GM18511 (cell line): Measurements from ENCODE around the gene NUDT19.
A peak's percentile ranks its signal among the peaks of the same experiment; 100 is the strongest.
"Not testable (repeated sequence)": the region's sequence is repeated elsewhere in the genome, so short reads cannot be mapped to it uniquely, and the experiment has no call there.

Experiments
- ATAC-seq: cut with Tn5 transposase; IDR thresholded peaks from one replicate; pipeline ENCODE4 v1.9.1; 2021; ENCODE audit warnings: mild to moderate bottlenecking, moderate library complexity; ENCODE audit not compliant: unreplicated experiment

NUDT19 gene

DNA sequence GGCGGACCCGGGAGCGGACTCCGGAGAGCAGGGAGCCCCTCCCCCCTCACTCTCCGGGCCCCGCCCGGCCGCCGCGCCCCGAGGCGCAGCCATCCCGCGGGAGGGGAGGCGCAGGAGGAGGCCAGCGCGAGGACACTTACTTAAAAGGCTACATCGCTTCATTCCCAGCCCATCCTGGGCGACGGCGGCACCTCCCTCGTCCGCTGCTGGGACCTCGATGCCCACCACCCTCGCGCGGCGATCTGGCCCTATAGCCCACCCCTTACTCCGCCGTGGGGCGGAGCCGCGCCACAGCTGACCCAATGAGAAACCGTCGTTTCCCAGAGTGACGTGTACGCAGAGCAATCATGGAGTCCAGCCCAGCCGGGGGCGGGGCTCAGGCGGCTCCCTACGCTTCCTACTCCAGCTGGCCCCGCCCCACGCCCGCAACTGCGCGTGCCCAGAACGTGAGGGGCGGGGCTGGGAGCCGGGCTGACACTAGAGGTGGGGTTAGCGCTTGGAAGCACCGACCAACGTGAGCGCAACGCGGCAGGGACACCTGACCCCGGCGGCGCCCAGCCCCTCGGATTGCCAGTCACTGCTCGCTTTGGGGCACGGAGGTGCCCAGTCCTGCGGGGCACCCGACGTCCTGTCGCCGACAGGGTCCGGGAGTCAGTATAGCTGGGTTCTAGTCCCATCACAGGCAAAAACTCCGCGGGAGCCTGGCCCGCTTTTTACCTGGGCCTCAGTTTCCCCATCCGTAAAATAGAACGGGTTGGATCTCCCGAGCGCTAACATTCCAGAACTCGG is 16.5 kb upstream of the NUDT19 start, which contains the start of gene ANKRD27:
Gene ANKRD27 (minus strand): TSS at position 250 of the 789 bp plus-strand sequence. CDS start 16,165 bp downstream, outside the sequence.
- peak; percentile 96 for ATAC-seq

DNA sequence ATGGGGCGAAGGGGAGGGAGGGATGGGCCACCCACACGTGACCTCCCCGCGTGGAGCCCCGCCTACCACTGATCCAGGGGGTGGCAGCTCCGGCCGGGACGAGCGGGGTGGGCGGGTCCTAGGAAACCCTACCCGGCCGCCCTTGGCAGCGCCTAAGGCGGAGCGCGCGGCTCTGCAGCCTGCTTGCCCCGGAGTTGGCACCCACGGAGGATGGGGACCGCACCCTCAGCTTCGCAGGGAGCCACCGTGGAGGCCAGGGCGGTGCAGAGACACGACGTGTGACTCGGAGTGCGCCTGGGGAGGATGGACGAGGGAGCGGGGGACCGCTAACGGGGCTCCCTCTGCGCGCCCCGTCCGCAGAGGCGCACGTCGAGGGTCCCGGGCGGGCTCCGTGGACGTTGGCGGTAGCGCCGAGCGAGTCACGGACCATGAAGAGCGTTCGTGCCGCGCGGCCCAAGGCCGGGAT is 15.9 kb upstream of the NUDT19 start, which contains the start of gene RGS9BP:
Gene RGS9BP (plus strand): TSS at position 129 of the 466 bp plus-strand sequence. CDS start 416 bp downstream, outside the sequence.
- no peak for ATAC-seq

DNA sequence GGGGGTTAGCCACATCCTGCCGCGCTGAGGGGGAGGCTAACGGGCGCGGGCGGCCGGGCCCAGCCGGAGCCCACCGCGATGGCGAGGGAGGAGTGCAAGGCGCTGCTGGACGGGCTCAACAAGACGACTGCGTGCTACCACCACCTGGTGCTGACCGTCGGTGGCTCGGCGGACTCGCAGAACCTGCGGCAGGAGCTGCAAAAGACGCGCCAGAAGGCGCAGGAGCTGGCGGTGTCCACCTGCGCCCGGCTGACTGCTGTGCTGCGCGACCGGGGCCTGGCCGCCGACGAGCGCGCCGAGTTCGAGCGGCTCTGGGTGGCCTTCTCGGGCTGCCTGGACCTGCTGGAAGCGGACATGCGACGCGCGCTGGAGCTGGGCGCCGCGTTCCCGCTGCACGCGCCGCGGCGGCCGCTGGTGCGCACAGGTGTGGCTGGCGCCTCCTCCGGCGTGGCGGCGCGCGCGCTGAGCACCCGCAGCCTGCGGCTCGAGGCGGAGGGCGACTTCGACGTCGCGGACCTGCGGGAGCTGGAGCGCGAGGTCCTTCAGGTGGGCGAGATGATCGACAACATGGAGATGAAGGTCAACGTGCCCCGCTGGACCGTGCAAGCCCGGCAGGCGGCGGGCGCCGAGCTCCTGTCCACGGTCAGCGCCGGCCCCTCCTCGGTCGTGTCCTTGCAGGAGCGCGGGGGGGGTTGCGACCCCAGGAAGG is 15.3 kb upstream of the NUDT19 start:
- no peak for ATAC-seq

DNA sequence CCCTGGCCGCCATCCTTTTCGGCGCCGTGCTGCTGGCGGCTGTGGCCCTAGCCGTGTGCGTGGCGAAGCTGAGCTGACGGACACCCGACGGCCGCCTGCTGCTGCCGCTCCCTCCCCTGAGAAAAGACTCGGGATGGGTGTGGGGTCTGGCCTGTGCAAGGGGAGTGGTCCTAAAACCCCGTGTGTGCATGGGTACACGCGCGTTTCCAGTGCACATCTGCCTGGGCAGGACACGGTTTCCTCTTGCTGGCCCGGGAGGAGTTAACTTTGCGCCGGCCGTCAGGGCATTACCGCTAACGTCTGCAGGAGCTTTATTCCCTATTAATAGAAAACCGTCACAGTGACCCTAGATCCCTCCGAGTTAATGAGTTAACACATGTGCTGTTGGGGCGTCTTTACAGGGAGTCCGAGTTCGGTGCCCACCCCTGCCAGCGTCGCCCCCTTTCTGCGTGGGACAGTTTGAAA is 14.7 kb upstream of the NUDT19 start:
- no peak for ATAC-seq

DNA sequence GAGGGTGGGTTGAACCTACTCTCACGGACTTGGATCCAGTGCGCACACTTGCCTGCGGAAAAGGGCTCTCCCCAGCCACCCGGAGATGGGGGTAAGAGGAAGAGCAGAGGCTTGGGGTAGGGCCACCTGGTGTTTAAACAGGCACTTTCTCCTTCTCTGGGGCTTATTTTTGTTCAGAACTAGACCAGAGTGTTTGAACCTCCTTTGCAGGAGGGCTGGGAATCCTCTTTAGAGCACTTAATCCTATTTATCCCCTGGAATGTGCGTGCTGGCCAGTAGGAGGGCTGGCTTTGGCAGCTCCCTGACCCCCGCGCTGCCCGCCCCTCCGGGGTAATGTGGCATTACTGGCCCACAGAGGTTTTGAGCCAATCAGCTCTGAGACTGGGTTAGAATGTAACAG is 14.0 kb upstream of the NUDT19 start:
- ATAC-seq: no peak

DNA sequence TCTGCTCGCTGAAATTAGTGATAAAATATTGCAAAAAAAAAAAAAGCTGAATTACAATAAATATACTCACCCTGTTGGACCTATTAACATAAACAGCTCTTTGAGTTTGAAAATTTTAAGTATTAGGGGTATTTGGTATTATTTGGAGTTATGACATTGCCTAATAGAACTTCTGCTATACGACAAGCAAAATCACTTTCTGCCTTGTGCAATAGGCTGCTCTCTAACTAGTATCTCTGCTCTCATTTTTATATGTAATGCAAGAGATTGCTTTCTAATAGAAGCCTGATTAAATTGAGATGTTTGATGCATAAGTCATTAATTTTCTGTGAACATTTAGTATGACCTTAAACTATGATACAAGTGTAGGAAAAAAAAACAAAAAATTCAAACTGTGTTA is 10.6 kb upstream of the NUDT19 start:
- ATAC-seq: no peak

DNA sequence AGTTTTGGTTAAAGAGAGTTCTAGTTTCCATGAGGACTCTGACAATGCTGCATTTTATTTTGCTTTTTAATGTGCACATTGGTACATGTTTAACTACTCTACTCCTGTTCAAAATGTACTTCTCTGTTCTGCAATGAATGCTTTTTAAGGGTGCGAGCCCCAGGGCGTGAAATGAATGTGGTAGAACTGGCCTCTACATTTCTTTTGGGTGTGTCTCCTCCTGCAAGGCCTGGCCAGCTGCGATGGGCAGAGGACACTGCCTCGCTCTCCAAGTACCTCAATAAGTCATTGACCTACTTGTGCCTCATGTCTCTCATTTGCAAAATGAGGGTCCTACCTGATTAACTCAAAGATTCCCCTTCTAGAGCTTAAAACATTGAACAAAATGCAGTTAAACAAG is 9.3 kb upstream of the NUDT19 start:
- no peak for ATAC-seq

DNA sequence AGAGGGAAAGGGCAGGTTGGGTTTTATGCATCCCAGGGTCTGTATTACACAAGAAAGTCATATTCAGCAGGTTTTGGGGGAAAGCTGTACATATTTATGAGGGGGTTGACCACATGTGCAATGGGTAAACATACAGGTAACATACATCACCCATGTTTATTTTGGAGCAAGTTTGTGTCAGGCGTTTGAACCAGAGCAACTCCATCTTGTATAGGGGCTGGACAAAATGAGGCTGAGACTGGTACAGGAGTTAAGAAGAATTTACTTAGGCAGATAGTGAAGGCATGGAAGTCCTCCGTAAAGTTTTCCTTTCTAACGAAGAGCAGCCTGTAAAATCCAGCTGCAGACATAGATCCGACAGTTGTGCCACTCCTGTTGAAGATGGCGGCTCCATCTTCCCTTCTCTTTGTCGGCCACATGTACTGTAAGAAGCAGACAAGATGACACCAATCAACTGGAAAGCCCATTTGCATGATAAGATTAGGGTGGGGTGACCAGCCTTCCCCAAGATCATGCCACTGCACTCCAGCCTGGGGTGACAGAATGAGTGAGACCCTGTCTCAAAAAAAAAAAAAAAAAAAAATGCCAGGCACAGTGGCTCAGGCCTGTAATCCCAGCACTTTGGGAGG is 4.7 kb upstream of the NUDT19 start:
- no peak for ATAC-seq

DNA sequence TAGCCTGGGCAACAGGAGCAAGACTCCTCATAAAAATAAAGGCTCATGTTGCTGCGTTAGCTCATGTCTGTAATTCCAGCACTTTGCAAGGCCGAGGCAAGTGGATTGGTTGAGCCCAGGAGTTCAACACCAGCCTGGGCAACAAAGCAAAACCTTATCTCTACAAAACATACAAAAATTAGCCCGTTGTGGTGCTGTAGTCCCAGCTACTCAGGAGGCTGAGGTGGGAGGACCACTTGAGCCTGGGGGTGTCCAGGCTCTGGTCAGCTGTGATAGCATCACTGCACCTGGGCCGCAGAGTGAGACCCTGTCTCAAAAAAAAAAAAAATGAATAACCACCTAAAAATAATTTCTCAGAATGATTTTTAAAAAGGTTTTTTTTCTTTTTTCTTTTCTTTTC is 3.9 kb upstream of the NUDT19 start:
- no peak for ATAC-seq

DNA sequence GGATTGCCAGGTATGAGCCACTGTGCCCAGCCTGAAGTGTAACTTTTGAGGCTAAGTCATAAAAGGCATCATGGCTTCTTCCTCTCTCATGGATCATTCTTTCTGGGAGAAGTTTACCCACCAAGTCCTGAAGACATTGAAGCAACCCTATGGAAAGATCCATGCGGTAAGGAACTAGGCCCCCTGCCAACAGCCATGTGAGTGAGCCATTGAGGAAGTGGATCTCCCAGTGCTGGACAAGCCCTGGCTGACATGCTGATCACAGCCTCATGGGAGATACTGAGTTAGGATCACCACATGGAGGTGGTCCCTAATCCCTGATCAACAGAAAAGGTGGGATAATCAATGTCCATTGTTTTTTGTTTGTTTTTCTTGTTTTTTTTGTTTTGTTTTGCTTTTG is 3.3 kb upstream of the NUDT19 start:
- ATAC-seq: no peak

DNA sequence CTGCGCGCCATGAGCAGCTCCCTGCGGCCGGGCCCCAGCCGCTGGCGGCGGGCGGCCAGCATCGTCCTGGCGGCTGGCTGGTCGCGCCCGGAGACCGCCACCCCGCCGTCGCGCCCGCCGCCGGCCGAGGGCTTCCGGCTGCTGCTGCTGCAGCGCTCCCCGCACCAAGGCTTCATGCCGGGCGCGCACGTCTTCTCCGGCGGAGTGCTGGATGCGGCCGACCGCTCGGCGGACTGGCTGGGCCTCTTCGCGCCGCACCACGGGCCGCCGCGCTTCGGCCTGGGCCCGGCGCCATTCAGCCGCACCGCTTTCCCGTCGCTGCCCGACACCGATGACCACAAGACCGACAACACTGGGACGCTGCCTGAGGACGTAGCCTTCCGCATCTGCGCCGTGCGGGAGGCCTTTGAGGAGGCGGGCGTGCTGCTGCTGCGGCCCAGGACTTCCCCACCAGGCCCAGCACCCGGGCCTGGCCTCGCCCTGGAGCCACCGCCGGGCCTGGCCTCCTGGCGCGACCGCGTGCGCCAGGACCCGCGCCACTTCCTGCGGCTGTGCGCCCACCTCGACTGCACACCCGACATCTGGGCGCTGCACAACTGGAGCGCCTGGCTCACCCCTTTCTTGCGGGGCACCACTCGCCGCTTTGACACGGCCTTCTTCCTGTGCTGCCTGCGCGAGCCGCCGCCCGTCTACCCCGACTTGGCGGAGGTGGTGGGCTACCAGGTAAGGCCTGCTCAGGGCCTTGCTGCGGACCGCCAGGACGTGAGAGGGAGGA is 518 bp downstream of the NUDT19 start:
- ATAC-seq: peak; percentile 77

DNA sequence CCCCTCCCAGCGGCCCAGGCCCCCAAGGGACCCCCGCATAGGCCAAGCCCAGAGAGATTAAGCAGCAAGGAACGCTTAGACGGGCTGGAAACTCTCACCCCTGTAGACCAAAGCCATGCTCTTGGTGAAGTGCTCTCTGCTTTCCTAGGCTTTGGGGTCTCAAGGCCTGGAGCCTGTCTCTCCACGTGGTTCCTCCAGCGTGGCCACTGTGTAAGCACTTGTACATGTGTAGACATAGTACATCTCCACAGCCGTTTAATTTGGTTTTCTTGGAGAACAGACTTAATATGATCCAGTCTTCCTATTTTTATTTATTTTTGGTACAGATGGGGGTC is 1.1 kb downstream of the NUDT19 start:
- no peak for ATAC-seq

DNA sequence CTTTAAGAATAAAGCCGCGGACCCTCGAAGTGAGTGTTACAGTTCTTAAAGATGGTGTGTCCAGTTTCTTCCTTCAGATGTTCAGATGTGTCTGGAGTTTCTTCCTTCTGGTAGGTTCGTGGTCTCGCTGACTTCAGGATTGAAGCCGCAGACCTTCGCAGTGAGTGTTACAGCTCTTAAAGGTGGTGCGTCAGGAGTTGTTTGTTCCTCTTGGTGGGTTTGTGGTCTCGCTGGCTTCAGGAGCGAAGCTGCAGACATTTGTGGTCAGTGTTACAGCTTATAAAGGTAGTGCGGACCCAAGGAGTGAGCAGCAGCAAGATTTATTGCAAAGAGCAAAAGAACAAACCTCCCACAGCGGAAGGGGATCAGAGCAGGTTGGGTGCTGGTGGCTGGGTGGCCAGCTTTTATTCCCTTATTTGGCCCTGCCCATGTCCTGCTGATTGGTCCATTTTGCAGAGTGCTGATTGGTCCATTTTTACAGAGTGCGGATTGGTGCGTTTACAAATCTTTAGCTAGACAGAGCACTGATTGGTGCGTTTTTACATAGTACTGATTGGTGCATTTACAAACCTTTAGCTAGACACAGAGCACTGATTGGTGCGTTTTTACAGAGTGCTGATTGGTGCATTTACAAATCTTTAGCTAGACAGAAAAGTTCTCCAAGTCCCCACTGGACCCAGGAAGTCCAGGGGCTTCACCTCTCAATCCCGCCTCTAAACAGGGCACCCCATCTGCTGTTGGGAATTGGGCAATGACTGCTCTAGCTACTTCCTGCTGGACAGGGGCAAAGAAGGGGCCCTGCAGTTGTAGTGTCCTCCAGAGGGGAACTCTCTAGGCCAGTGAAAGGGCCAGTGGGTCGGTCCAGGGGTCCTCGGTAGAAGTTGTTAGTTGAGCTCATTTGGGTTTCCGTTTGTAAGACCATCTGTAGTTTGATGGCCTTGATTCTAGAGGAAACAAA is 1.8 kb downstream of the NUDT19 start:
- not testable (repeated sequence) for ATAC-seq

DNA sequence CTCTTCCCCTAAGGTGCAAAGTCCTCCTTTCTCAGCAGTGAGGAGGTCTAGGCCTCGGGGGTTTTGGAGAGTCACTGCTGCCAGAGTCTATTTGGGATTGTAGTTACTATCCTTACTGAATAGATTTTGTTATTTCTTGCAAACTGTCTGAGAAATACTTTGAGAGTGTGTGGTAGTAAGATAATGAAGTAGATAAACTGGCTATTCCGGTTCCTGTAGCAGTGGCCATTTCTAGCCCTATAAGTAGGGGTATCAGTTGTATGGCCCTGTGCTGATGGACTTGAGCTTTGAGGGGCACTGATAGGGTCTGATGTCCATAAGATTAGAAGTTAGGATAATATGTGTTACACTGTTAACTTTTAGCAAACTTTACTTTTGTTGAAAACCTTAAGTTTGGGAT is 2.7 kb downstream of the NUDT19 start:
- not testable (repeated sequence) for ATAC-seq

DNA sequence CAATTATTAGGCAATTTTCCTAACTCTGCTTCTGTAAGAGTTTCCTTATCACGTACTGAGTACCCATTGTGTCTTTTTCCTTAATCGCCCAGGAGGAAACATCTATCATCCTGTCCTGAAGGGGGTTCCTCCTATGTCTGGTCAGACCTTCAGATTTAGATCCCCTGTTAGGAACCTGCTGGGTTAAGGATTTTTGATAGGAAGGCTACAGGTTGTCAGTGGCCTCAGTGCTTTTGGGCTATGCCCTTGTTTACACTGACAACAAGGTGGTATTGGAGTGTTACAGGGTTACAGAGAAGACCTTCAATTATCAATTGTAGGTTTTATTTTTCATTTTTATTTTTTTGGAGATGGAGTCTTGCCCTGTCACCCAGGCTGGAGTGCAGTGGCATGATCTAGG is 3.2 kb downstream of the NUDT19 start:
- not testable (repeated sequence) for ATAC-seq

DNA sequence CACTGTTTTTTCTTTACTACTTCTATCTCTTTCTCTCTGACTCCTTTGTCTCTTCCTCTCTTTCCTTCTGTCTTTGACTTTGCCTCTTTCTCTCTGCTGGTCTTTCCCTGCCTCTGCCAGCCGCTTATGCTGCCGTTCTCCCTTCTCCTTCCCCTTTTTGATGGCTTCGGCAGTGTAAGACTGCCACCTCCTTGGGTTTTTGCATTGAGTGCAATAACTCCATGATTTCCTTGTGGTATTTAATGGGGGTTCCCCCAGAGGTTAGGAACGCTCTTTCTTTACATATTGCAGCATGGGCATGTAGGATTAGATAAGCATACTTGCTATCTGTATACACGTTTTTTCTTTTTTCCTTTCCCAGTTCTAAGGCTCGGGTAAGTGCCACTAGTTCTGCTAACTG is 3.9 kb downstream of the NUDT19 start:
- ATAC-seq: not testable (repeated sequence)

DNA sequence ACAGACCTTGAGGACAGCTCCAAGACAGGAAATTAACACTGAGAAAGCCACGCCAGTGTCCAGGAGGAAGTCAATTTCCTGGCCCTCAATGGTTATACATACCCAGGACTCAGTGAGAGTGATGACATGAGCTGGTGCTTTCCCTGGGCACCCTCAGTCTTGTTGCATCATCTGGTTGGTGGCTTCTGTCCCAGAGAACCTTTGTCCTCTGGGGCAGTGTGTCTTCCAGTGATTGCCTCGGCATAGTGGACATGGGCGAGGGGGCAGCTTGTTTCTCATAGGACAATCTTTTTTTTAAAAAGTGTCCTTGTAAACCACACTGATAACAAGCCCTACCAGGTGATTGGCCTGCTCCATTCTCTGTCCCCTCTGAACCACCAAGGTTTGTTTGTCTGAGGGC is 5.2 kb downstream of the NUDT19 start:
- ATAC-seq: not testable (repeated sequence)

DNA sequence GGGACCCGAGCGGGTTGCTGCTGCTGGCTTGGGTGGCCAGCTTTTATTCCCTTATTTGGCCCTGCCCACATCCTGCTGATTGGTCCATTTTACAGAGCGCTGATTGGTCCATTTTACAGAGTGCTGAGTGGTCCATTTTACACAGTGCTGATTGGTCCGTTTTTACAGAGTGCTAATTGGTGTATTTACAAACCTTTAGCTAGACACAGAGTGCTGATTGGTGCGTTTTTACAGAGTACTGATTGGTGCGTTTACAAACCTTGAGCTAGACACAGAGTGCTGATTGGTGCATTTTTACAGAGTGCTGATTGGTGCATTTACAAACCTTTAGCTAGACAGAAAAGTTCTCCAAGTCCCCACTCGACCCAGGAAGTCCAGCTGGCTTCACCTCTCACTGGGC is 8.5 kb downstream of the NUDT19 start:
- not testable (repeated sequence) for ATAC-seq

DNA sequence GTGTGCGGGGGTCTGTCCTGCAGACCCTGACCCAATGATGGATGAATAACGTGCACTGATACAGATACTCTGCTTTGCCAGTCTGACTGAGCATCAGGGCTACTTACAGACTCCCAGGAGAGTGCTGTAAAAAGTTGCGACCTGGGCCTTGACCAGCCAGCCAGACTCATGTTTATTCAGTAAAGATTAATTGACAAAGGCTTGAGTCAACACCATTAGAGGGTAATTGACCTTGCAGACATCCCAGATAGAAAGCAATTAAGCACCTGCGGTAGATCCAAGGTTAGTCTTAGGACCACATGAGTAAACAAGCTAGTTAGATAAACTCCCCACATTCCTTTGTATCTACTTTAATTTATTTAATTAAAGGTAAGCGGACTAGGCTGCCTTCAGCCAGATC is 10.4 kb downstream of the NUDT19 start:
- ATAC-seq: no peak

DNA sequence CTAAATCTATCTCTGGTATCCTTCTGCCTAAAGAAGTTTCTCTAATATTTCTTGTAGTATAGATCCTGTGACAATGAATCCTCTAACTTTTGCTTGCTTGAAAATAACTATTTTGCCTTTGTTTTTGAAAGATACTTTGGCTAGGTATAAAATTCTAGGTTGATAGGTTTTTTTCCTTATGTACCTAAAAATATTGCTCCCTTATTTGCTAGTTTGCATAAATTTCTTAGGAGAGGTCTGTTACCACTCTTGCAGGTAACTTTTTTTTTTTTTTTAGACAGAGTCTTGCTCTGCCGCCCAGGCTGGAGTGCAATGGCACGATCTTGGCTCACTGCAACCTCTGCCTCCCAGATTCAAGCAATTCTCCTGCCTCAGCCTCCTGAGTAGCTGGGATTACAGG is 12.4 kb downstream of the NUDT19 start:
- not testable (repeated sequence) for ATAC-seq
